ENCODE data around the gene CLIP3. TPM values are rescaled to one million over a fixed set of nuclear protein-coding genes. Genes with fewer than 3 reads are reported as not detected.

The CLIP3 gene
- total and polyA plus RNA-seq, 2 of the 13 experiments (the other 11 are each of a cell fraction or from before 2014, with no cell fraction given) = 0.15 to 1.2 TPM

DNA sequence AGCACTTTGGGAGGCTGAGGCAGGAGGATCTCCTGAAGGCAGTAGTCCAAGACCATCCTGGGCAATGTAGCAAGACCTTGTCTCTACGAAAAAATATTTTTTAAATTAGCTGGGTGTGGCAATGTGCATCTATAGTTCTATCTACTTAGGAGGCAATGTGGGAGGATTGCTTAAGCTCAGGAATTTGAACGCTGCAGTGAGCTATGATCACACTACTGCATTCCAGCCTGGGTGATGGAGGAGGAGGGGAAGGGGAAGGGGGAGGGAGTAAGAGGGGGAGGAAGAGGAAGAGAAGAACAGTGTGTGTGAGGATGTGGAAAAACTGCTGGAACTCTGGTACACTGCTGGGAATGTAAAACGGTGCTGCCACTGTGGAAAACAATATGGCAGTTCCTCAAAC lies 9.2 kb upstream of the CLIP3 start (continued):
- TF ChIP-seq, protein P1, sequence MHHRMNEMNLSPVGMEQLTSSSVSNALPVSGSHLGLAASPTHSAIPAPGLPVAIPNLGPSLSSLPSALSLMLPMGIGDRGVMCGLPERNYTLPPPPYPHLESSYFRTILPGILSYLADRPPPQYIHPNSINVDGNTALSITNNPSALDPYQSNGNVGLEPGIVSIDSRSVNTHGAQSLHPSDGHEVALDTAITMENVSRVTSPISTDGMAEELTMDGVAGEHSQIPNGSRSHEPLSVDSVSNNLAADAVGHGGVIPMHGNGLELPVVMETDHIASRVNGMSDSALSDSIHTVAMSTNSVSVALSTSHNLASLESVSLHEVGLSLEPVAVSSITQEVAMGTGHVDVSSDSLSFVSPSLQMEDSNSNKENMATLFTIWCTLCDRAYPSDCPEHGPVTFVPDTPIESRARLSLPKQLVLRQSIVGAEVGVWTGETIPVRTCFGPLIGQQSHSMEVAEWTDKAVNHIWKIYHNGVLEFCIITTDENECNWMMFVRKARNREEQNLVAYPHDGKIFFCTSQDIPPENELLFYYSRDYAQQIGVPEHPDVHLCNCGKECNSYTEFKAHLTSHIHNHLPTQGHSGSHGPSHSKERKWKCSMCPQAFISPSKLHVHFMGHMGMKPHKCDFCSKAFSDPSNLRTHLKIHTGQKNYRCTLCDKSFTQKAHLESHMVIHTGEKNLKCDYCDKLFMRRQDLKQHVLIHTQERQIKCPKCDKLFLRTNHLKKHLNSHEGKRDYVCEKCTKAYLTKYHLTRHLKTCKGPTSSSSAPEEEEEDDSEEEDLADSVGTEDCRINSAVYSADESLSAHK (CRISPR knock-in tag; IDR thresholded peaks at IDR 0.05; ENCODE audit: borderline replicate concordance) = no peak
- TF ChIP-seq, protein P2, sequence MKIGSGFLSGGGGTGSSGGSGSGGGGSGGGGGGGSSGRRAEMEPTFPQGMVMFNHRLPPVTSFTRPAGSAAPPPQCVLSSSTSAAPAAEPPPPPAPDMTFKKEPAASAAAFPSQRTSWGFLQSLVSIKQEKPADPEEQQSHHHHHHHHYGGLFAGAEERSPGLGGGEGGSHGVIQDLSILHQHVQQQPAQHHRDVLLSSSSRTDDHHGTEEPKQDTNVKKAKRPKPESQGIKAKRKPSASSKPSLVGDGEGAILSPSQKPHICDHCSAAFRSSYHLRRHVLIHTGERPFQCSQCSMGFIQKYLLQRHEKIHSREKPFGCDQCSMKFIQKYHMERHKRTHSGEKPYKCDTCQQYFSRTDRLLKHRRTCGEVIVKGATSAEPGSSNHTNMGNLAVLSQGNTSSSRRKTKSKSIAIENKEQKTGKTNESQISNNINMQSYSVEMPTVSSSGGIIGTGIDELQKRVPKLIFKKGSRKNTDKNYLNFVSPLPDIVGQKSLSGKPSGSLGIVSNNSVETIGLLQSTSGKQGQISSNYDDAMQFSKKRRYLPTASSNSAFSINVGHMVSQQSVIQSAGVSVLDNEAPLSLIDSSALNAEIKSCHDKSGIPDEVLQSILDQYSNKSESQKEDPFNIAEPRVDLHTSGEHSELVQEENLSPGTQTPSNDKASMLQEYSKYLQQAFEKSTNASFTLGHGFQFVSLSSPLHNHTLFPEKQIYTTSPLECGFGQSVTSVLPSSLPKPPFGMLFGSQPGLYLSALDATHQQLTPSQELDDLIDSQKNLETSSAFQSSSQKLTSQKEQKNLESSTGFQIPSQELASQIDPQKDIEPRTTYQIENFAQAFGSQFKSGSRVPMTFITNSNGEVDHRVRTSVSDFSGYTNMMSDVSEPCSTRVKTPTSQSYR (CRISPR knock-in tag; IDR thresholded peaks at IDR 0.05; ENCODE audit: borderline replicate concordance) = peak; percentile 69; the same call in 1 of the 2 replicates
- TF ChIP-seq CEBPG (CRISPR knock-in tag; IDR thresholded peaks at IDR 0.05) (peak; percentile 90), ZMAT3 (CRISPR knock-in tag; conservative IDR thresholded peaks at IDR 0.05) (no peak), SAP130 (CRISPR knock-in tag; IDR thresholded peaks at IDR 0.05; ENCODE audit: low read depth) (peak; percentile 61), ZNF788 (CRISPR knock-in tag; IDR thresholded peaks at IDR 0.05; ENCODE audit: borderline replicate concordance) (no peak), HDAC2 (CRISPR knock-in tag; IDR thresholded peaks at IDR 0.05) (peak; percentile 35; the same call in 1 of the 2 replicates), HNF4A (CRISPR knock-in tag; IDR thresholded peaks at IDR 0.05) (0 out of 2 replicates have a peak, but pooled peaks have one; percentile 34), MAZ (IDR thresholded peaks at IDR 0.05; ENCODE audit: borderline replicate concordance, low read depth, low read length) (peak; percentile 74; the same call in 1 of the 2 replicates), MAZ (CRISPR knock-in tag; IDR thresholded peaks at IDR 0.05; ENCODE audit: low read depth) (no peak), HNRNPK (IDR thresholded peaks at IDR 0.05; ENCODE audit: low read depth, low read length, poor library complexity, severe bottlenecking) (peak; percentile 49)
- TF ChIP-seq, protein P3, sequence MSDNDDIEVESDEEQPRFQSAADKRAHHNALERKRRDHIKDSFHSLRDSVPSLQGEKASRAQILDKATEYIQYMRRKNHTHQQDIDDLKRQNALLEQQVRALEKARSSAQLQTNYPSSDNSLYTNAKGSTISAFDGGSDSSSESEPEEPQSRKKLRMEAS (IDR thresholded peaks at IDR 0.05) = 0 out of 2 replicates have a peak, but pooled peaks have one; percentile 17
- TF ChIP-seq, protein P4, sequence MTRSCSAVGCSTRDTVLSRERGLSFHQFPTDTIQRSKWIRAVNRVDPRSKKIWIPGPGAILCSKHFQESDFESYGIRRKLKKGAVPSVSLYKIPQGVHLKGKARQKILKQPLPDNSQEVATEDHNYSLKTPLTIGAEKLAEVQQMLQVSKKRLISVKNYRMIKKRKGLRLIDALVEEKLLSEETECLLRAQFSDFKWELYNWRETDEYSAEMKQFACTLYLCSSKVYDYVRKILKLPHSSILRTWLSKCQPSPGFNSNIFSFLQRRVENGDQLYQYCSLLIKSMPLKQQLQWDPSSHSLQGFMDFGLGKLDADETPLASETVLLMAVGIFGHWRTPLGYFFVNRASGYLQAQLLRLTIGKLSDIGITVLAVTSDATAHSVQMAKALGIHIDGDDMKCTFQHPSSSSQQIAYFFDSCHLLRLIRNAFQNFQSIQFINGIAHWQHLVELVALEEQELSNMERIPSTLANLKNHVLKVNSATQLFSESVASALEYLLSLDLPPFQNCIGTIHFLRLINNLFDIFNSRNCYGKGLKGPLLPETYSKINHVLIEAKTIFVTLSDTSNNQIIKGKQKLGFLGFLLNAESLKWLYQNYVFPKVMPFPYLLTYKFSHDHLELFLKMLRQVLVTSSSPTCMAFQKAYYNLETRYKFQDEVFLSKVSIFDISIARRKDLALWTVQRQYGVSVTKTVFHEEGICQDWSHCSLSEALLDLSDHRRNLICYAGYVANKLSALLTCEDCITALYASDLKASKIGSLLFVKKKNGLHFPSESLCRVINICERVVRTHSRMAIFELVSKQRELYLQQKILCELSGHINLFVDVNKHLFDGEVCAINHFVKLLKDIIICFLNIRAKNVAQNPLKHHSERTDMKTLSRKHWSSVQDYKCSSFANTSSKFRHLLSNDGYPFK (CRISPR knock-in tag; IDR thresholded peaks at IDR 0.05; ENCODE audit: borderline replicate concordance) = no peak

Data from HepG2 (cell line).